GM12878 (cell line): ENCODE data around the gene CD8B. TPM values are rescaled to one million over a fixed set of nuclear protein-coding genes. Genes with fewer than 3 reads are reported as not detected.

Experiments used
- ATAC-seq: fragments of 200-7000 bp; cut with Tn5 transposase; 3 replicates; pipeline ENCODE4 v1.9.1; 2020; ENCODE audit warnings: mild to moderate bottlenecking, moderate library complexity
- BruUV-seq: library from RNA; stranded (reverse); fragments of 400-500 nt; replicated peaks from 2 replicates; lab custom pipeline; 2021; lab: Mats Ljungman, UMichigan
- CTCF ChIA-PET: fragments of 300-600 bp; sonication (Branson Sonifier 250); formaldehyde crosslinking; extraction: SDS; loops from one replicate; lab custom pipeline; 2021; ENCODE audit warnings: inconsistent platforms; lab: Yijun Ruan, JAX
- POLR2A ChIA-PET: fragments of 350-600 bp; formaldehyde crosslinking; extraction: SDS; loops from one replicate; lab custom pipeline; 2021; ENCODE audit warnings: inconsistent platforms; lab: Charles Lee
- RAD21 ChIA-PET: fragments of 300-600 bp; sonication (Branson Sonifier 250); formaldehyde crosslinking; loops from one replicate; lab custom pipeline; 2023; ENCODE audit warnings: antibody characterized with exemption; ENCODE audit not compliant: unreplicated experiment; lab: Charles Lee
- SMC1A ChIA-PET: fragments of 300-600 bp; sonication (Branson Sonifier 250); formaldehyde crosslinking; loops from one replicate; lab custom pipeline; 2023; ENCODE audit not compliant: unreplicated experiment, uncharacterized antibody; lab: Charles Lee
- DNase-seq: peaks from one replicate; pipeline ENCODE4 v3.0.0-alpha.2; 2011; ENCODE audit warnings: low read depth, low spot score
- FAIRE-seq: peaks from 3 replicates; lab custom pipeline; 2011; peaks lifted over from hg19 to GRCh38; lab: Jason Lieb, UNC
- H2AFZ ChIP-seq: 2 replicates; pipeline ENCODE4 v1.6.0; 2011; ENCODE audit warnings: low read depth, low read length, control low read depth; ENCODE audit not compliant: control insufficient read depth
- H3K27ac ChIP-seq: 2 replicates; pipeline ENCODE4 v1.5.1; 2011; ENCODE audit warnings: control low read depth; ENCODE audit not compliant: control insufficient read depth, insufficient read depth
- H3K27me3 ChIP-seq, 2 experiments: replicated peaks in 1 of 2; 2 replicates each; pipeline versions ENCODE4 v1.6.0 to v1.6.1; 2011; ENCODE audit warnings: low read length in 1 of 2; ENCODE audit not compliant: control insufficient read depth in 2 of 2, insufficient read depth in 2 of 2
- H3K36me3 ChIP-seq, 2 experiments: 2 replicates each; pipeline ENCODE4 v1.5.1; 2011; ENCODE audit warnings: low read length in 1 of 2; ENCODE audit not compliant: control insufficient read depth in 2 of 2, insufficient read depth in 2 of 2
- H3K4me1 ChIP-seq: 2 replicates; pipeline ENCODE4 v1.6.1; 2011; ENCODE audit warnings: mild to moderate bottlenecking, low read length, moderate library complexity, mixed read lengths; ENCODE audit not compliant: control insufficient read depth, insufficient read depth
- H3K4me2 ChIP-seq: 2 replicates; pipeline ENCODE4 v1.6.0; 2011; ENCODE audit warnings: control low read depth; ENCODE audit not compliant: control insufficient read depth, insufficient read depth
- H3K4me3 ChIP-seq: fragments of 200-600 bp; sonication (generic); 2 replicates; pipeline ENCODE4 v1.5.1; 2016
- H3K79me2 ChIP-seq: 2 replicates; pipeline ENCODE4 v1.6.0; 2011; ENCODE audit warnings: low read length; ENCODE audit not compliant: control insufficient read depth, insufficient read depth
- H3K9ac ChIP-seq: 2 replicates; pipeline ENCODE4 v1.8.0; 2011; ENCODE audit warnings: low read length, control low read depth, mixed read lengths; ENCODE audit not compliant: control insufficient read depth, insufficient read depth
- H3K9me3 ChIP-seq: replicated peaks from 3 replicates; pipeline ENCODE4 v1.5.1; 2011; ENCODE audit warnings: mild to moderate bottlenecking, low read length; ENCODE audit not compliant: control insufficient read depth, insufficient read depth
- H4K20me1 ChIP-seq: 2 replicates; pipeline ENCODE4 v1.6.0; 2011; ENCODE audit not compliant: control insufficient read depth, insufficient read depth
- BRCA1 ChIP-seq: IDR thresholded peaks from 2 replicates; pipeline ENCODE4 v1.6.1; 2011; ENCODE audit warnings: low read depth, low read length, improper control_type of control experiment
- FOXK2 ChIP-seq: fragments of 450-650 bp; IDR thresholded peaks from 2 replicates; pipeline ENCODE4 v1.6.1; 2017; ENCODE audit warnings: mild to moderate bottlenecking, moderate library complexity
- HCFC1 ChIP-seq: fragments of 150-350 bp; IDR thresholded peaks from 2 replicates; pipeline ENCODE4 v1.6.1; 2014; ENCODE audit warnings: low read length
- SMAD5 ChIP-seq: IDR thresholded peaks from 2 replicates; pipeline ENCODE4 v1.6.1; 2016; ENCODE audit warnings: antibody characterized with exemption, low read depth
- ZNF622 ChIP-seq: fragments of 450-650 bp; IDR thresholded peaks from 2 replicates; pipeline ENCODE4 v1.6.1; 2017; ENCODE audit warnings: mild to moderate bottlenecking, inconsistent platforms
- WGBS: methylation state at CpG from one replicate; pipeline ENCODE4 v1.1.6; 2016; ENCODE audit warnings: low lambda C conversion rate; ENCODE audit not compliant: insufficient replicate concordance, insufficient coverage; ENCODE audit errors: missing lambda C conversion rate; 5-methylcytosine and 5-hydroxymethylcytosine counted together
- in situ Hi-C: fragments of 300-500 bp; cut with MboI; formaldehyde crosslinking; loops from 9 replicates; pipeline ENCODE4 v1.14.3; 2018; ENCODE audit warnings: mixed read lengths
- intact Hi-C: fragments of 100-400 bp; cut with micrococcal nuclease; formaldehyde crosslinking; loops from one replicate; pipeline ENCODE4 v1.14.2; 2022; ENCODE audit not compliant: unreplicated experiment
- polyA plus RNA-seq, 11 experiments: library from polyadenylated mRNA; depleted of rRNA in 4 of 11; unstranded in 6 of 11; stranded (reverse) in 5 of 11; fragments of >200 nt; fragmentation: Nextera tagmentation in 4 of 11; fragmentation: Illumina TruSeq in 1 of 11; extraction: Ambion mirVana in 4 of 11; extraction: Trizol in 1 of 11; gene quantifications; 1 replicate in 1 of 11; 2 replicates in 10 of 11; pipeline versions ENCODE4 v1.2.1 to v1.2.3, GENCODE V29; 2011 to 2016; ENCODE audit warnings: inconsistent platforms in 2 of 11, missing spikeins in 2 of 11, low read depth in 1 of 11
- total RNA-seq, 4 experiments: library from RNA; depleted of rRNA in 3 of 4; stranded (reverse); fragments of >200 nt in 3 of 4; fragmentation: Illumina TruSeq in 1 of 4; extraction: Trizol in 1 of 4; gene quantifications; 2 replicates each; pipeline versions ENCODE4 v1.2.1 to v1.2.3, GENCODE V29; 2013 to 2021
- TF ChIP-seq, protein P1 (sequence below): IDR thresholded peaks from 2 replicates; pipeline ENCODE4 v1.6.1; 2012; ENCODE audit warnings: low read length, inconsistent platforms

CD8B gene
- total and polyA plus RNA-seq, 10 of the 15 experiments (the other 5 are each of a cell fraction or from before 2014, with no cell fraction given), result 0.21 TPM; not detected in 9

DNA sequence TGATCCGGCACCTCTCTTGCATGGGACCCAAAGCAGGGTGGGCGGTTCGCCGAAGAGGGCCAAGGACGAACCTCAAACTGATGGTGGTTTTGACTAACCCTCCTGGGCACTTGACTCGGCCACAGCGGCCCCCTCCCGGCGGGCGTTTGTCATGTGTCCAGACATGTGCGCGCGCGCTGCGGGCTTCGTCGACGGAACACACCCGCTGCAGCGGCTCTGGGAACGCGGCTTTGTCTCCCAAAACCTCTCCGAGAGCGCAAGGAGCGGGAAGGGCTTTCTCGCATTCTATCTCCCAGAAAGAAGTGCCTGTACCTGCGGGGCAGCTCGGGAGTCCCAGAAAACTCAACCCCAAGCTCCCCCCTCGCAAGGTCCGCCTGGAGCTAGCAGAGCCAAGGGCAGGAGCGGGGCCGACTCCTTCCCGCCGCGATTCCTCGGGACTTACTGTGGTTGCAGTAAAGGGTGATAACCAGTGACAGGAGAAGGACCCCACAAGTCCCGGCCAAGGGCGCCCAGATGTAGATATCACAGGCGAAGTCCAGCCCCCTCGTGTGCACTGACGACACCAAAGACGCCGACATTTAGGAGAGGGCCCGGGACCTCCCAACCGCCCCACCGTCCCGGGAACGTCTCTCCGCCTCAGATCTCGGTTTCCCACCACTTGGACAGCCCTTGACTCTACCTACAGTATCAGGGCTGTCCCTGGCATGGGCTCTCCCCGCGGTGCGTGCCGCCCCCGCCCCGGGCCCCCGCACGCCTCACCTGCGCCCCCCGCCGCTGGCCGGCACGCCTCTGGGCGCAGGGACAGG lies 72.6 kb downstream of the CD8B start (continued):
- TF ChIP-seq SMAD5 (no peak), FOXK2 (no peak), ZNF622 (no peak), BRCA1 (no peak)
- TF ChIP-seq, protein P1, sequence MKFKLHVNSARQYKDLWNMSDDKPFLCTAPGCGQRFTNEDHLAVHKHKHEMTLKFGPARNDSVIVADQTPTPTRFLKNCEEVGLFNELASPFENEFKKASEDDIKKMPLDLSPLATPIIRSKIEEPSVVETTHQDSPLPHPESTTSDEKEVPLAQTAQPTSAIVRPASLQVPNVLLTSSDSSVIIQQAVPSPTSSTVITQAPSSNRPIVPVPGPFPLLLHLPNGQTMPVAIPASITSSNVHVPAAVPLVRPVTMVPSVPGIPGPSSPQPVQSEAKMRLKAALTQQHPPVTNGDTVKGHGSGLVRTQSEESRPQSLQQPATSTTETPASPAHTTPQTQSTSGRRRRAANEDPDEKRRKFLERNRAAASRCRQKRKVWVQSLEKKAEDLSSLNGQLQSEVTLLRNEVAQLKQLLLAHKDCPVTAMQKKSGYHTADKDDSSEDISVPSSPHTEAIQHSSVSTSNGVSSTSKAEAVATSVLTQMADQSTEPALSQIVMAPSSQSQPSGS, result no peak

DNA sequence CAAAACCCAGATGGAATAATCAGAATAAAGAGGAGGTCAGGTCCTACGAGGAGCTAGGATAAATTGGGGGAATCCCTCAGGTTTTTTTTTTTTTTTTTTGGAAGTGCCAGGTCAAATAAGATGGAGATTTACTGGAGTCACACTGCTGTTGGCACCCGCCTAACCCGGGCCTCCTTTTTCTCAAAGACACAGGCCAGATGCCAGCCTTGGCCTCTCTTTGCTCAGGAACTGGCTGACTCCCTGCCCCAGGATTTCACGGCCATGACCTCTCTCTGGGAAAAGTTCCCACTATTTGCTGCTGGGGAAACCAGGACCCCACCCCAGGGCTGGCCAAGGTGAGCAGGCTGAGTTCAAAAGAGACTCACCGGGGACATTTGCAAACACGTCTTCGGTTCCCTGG lies 73.5 kb downstream of the CD8B start:
- Histone ChIP-seq H3K9me3 (no peaks in the 10 kb centered on the region; the same call in 2 of the 3 replicates), H3K4me3 (no peak overlapping the region), H4K20me1 (no peaks in the 10 kb centered on the region), H3K4me1 (peaks cover 11% of the 10 kb centered on the region), H2AFZ (no peak overlapping the region), H3K27me3 (peaks cover 9 to 21% of the 10 kb centered on the region in 2 experiments), H3K4me2 (no peak overlapping the region), H3K27ac (no peak overlapping the region), H3K79me2 (no peaks in the 10 kb centered on the region), H3K36me3 (no peaks in the 10 kb centered on the region), H3K9ac (no peak overlapping the region)
- in situ Hi-C loops (no loop called here), intact Hi-C loops (no loop called here)
- WGBS, result 49% methylated on average over 5 of the region's 7 CpGs
- ChIA-PET SMC1A (no interaction called here), POLR2A (interaction anchor here (0.7 kb wide), 1 partner anchor 1955 kb away, joined by 5 read pairs; no protein-coding TSS in a partner anchor), RAD21 (no interaction called here), CTCF (no interaction called here)
- BruUV-seq, result no TSS peak
- DNase-seq (no peak), FAIRE-seq (no peak), ATAC-seq (no peak)
- no peak for TF ChIP-seq HCFC1
